AG09319 (cell line): Measurements from ENCODE around the gene MT2A.

ENCODE experiments used
- DNase-seq: peaks from one replicate; pipeline ENCODE4 v3.0.0-alpha.2; 2010; ENCODE audit warnings: low read depth; ENCODE audit errors: extremely low read depth
- CTCF ChIP-seq: IDR thresholded peaks from 2 replicates; pipeline ENCODE4 v1.5.1; 2011; ENCODE audit warnings: low read depth, mild to moderate bottlenecking, inconsistent platforms, low read length, moderate library complexity

Gene MT2A

GRCh38 chr16:56652600-56652999 is 44.2 kb downstream of the MT2A start:
- DNase-seq: no peak
- no peak for TF ChIP-seq CTCF

GRCh38 chr16:56653218-56653617 is 44.8 kb downstream of the MT2A start:
- no peak for TF ChIP-seq CTCF
- no peak for DNase-seq

- DNase-seq: no peak
- TF ChIP-seq CTCF: no peak
Observed at GRCh38 chr16:56657555-56658326, 49.4 kb downstream of the MT2A start, which contains the start of gene MT1F. Gene MT1F, plus strand, starts transcription at chr16:56657959. Its CDS starts 100 bp downstream, at chr16:56658059.

- TF ChIP-seq CTCF: no peak
- no peak for DNase-seq
Observed at GRCh38 chr16:56658327-56658875, 50.0 kb downstream of the MT2A start.
